Transverse colon (tissue), 3 donors: ENCODE data around the gene CHPT1.

Experiments
- POLR2A ChIP-seq: fragments of 450-650 bp; IDR thresholded peaks from one replicate; pipeline ENCODE4 v1.6.1; 2016; ENCODE audit warnings: antibody characterized with exemption, mild to moderate bottlenecking, moderate library complexity
- POLR2AphosphoS5 ChIP-seq, 3 donors: sonication (generic); formaldehyde crosslinking; IDR thresholded peaks; one replicate each; pipeline ENCODE4 v1.6.1; 2016; ENCODE audit warnings: antibody characterized with exemption in 3 of 3

- TF ChIP-seq POLR2A: no peak
- no peak for TF ChIP-seq POLR2AphosphoS5 (IDR thresholded peaks at IDR 0.05)
Observed at GRCh38 chr12:101694297-101694848, 3.1 kb upstream of the CHPT1 start.
